ENCODE data around the gene NOS1AP. TPM values are rescaled to one million over a fixed set of nuclear protein-coding genes. Genes with fewer than 3 reads are reported as not detected.

NOS1AP gene
- total RNA-seq, 1 donor, result 0.43 TPM

GRCh38 chr1:162192306-162192678, 122.8 kb downstream of the NOS1AP start:
- no peak overlapping the region for H3K4me3 ChIP-seq (ENCODE audit: low read depth, low read length)
- no peak for DNase-seq (ENCODE audit: low read depth)
- no peak for TF ChIP-seq CTCF (IDR thresholded peaks at IDR 0.05; ENCODE audit: insufficient read depth, low read depth, low read length)

GRCh38 chr1:162192763-162193162, 123.3 kb downstream of the NOS1AP start:
- DNase-seq (ENCODE audit: low read depth), result no peak
- no peak overlapping the region for H3K4me3 ChIP-seq (ENCODE audit: low read depth, low read length)
- no peak for TF ChIP-seq CTCF (IDR thresholded peaks at IDR 0.05; ENCODE audit: insufficient read depth, low read depth, low read length)

GRCh38 chr1:162193221-162193620, 123.7 kb downstream of the NOS1AP start:
- no peak for DNase-seq (ENCODE audit: low read depth)
- no peak overlapping the region for H3K4me3 ChIP-seq (ENCODE audit: low read depth, low read length)
- TF ChIP-seq CTCF (IDR thresholded peaks at IDR 0.05; ENCODE audit: insufficient read depth, low read depth, low read length), result no peak

GRCh38 chr1:162193815-162194214, 124.3 kb downstream of the NOS1AP start:
- DNase-seq (ENCODE audit: low read depth), result no peak
- no peak overlapping the region for H3K4me3 ChIP-seq (ENCODE audit: low read depth, low read length)
- TF ChIP-seq CTCF (IDR thresholded peaks at IDR 0.05; ENCODE audit: insufficient read depth, low read depth, low read length), result no peak

GRCh38 chr1:162195567-162195966, 126.1 kb downstream of the NOS1AP start:
- DNase-seq (ENCODE audit: low read depth), result no peak
- no peak overlapping the region for H3K4me3 ChIP-seq (ENCODE audit: low read depth, low read length)
- no peak for TF ChIP-seq CTCF (IDR thresholded peaks at IDR 0.05; ENCODE audit: insufficient read depth, low read depth, low read length)

- TF ChIP-seq CTCF (IDR thresholded peaks at IDR 0.05; ENCODE audit: insufficient read depth, low read depth, low read length), result no peak
- no peak overlapping the region for H3K4me3 ChIP-seq (ENCODE audit: low read depth, low read length)
- no peak for DNase-seq (ENCODE audit: low read depth)
Measured at GRCh38 chr1:162196387-162196786, 126.9 kb downstream of the NOS1AP start.

GRCh38 chr1:162197041-162197531, 127.6 kb downstream of the NOS1AP start:
- no peak for TF ChIP-seq CTCF (IDR thresholded peaks at IDR 0.05; ENCODE audit: insufficient read depth, low read depth, low read length)
- no peak for DNase-seq (ENCODE audit: low read depth)

More at GRCh38 chr1:162197041-162197531, 127.6 kb downstream of the NOS1AP start:
- no peak overlapping the region for H3K4me3 ChIP-seq (ENCODE audit: low read depth, low read length)
